HepG2 (cell line): ENCODE results near the gene POLE4. TPM values are rescaled to one million over a fixed set of nuclear protein-coding genes. Genes with fewer than 3 reads are reported as not detected.

Experiments used
- ATAC-seq: fragments of 200-7000 bp; cut with Tn5 transposase; 3 replicates; pipeline ENCODE4 v1.9.1; 2020; ENCODE audit warnings: mild to moderate bottlenecking, moderate library complexity
- BruUV-seq: library from RNA; stranded (reverse); fragments of 400-500 nt; replicated peaks from 2 replicates; lab custom pipeline; 2021; lab: Mats Ljungman, UMichigan
- CTCF ChIA-PET: fragments of 300-600 bp; formaldehyde crosslinking; extraction: SDS; loops from one replicate; lab custom pipeline; 2021; ENCODE audit warnings: low total read pairs, inconsistent platforms, low intra/inter-chr PET ratio; lab: Yijun Ruan, JAX
- POLR2A ChIA-PET: fragments of 350-600 bp; sonication (Branson Sonifier 250); formaldehyde crosslinking; loops from one replicate; lab custom pipeline; 2020; ENCODE audit warnings: antibody characterized with exemption, inconsistent platforms; lab: Yijun Ruan, JAX
- DNase-seq: peaks from one replicate; pipeline ENCODE4 v3.0.0-alpha.2; 2015; ENCODE audit warnings: low spot score
- FAIRE-seq: peaks from 3 replicates; lab custom pipeline; 2011; peaks lifted over from hg19 to GRCh38; lab: Jason Lieb, UNC
- H2AFZ ChIP-seq: one replicate; pipeline ENCODE4 v1.6.1; 2011; ENCODE audit warnings: low read length, inconsistent platforms
- H3K27ac ChIP-seq: fragments of 300-600 bp; 3 replicates; pipeline ENCODE4 v1.8.0; 2011; ENCODE audit warnings: mixed run types, mild to moderate bottlenecking, mixed read lengths, low read length, inconsistent platforms; ENCODE audit not compliant: insufficient read depth; ENCODE audit errors: extremely low read length
- H3K27me3 ChIP-seq, 2 experiments: fragments of 200-600 bp in 1 of 2; 2 replicates in 1 of 2; 3 replicates in 1 of 2; pipeline versions ENCODE4 v1.6.0 to v1.8.0; 2011; ENCODE audit warnings: low read length in 2 of 2, mild to moderate bottlenecking in 2 of 2, moderate library complexity in 2 of 2, inconsistent platforms in 1 of 2; ENCODE audit not compliant: insufficient read depth in 2 of 2, control insufficient read depth in 1 of 2
- H3K36me3 ChIP-seq, 2 experiments: fragments of 200-600 bp in 1 of 2; replicated peaks in 1 of 2; 2 replicates in 1 of 2; 3 replicates in 1 of 2; pipeline versions ENCODE4 v1.5.1 to v1.8.0; 2011; ENCODE audit warnings: low read length in 2 of 2, inconsistent platforms in 1 of 2; ENCODE audit not compliant: insufficient read depth in 2 of 2, control insufficient read depth in 1 of 2
- H3K4me1 ChIP-seq: 2 replicates; pipeline ENCODE4 v1.5.1; 2012; ENCODE audit warnings: low read length, inconsistent platforms; ENCODE audit not compliant: insufficient read depth
- H3K4me2 ChIP-seq: 2 replicates; pipeline ENCODE4 v1.6.0; 2011; ENCODE audit warnings: low read depth, low read length, inconsistent platforms
- H3K4me3 ChIP-seq, 3 experiments: fragments of 200-600 bp in 1 of 3; sonication (generic), shearing (Covaris generic) in 1 of 3; replicated peaks in 1 of 3; 2 replicates each; pipeline ENCODE4 v1.5.1; 2011 to 2016; ENCODE audit warnings: low read length in 3 of 3, inconsistent platforms in 2 of 3, low read depth in 2 of 3, mild to moderate bottlenecking in 2 of 3, control low read depth in 1 of 3, mixed read lengths in 1 of 3; ENCODE audit not compliant: insufficient read depth in 1 of 3
- H3K79me2 ChIP-seq: one replicate; pipeline ENCODE4 v1.6.1; 2011; ENCODE audit warnings: low read length, inconsistent platforms; ENCODE audit not compliant: insufficient read depth
- H3K9ac ChIP-seq: 2 replicates; pipeline ENCODE4 v1.6.0; 2011; ENCODE audit warnings: mild to moderate bottlenecking, low read depth, low read length, inconsistent platforms; ENCODE audit not compliant: insufficient read depth
- H3K9me3 ChIP-seq: 2 replicates; pipeline ENCODE4 v1.5.1; 2012; ENCODE audit warnings: mild to moderate bottlenecking, low read length
- H4K20me1 ChIP-seq: 2 replicates; pipeline ENCODE4 v1.6.0; 2011; ENCODE audit warnings: inconsistent platforms, mild to moderate bottlenecking, low read length, moderate library complexity; ENCODE audit not compliant: insufficient read depth
- ARNTL ChIP-seq: sonication (generic); formaldehyde crosslinking; IDR thresholded peaks from 2 replicates; pipeline ENCODE4 v1.4.0; 2020; ENCODE audit warnings: mild to moderate bottlenecking, missing genetic modification reagents
- CERS6 ChIP-seq: sonication (generic); formaldehyde crosslinking; IDR thresholded peaks from 2 replicates; pipeline ENCODE4 v1.5.0; 2020; ENCODE audit warnings: missing genetic modification reagents
- E2F1 ChIP-seq: sonication (generic); formaldehyde crosslinking; IDR thresholded peaks from 2 replicates; pipeline ENCODE4 v1.5.0; 2020; ENCODE audit warnings: missing genetic modification reagents
- KDM6A ChIP-seq: IDR thresholded peaks from 2 replicates; pipeline ENCODE4 v1.6.1; 2016; ENCODE audit warnings: low read depth
- MAFF ChIP-seq: IDR thresholded peaks from 2 replicates; pipeline ENCODE4 v1.6.1; 2011; ENCODE audit warnings: low read depth, low read length, improper control_type of control experiment
- MAFK ChIP-seq, 2 experiments: IDR thresholded peaks in 1 of 2; conservative IDR thresholded peaks in 1 of 2; 2 replicates each; pipeline ENCODE4 v1.6.1; 2011; ENCODE audit warnings: improper control_type of control experiment in 2 of 2, low read length in 2 of 2
- NKX3-1 ChIP-seq: sonication (generic); formaldehyde crosslinking; IDR thresholded peaks from 2 replicates; pipeline ENCODE4 v1.5.0; 2020; ENCODE audit warnings: missing genetic modification reagents
- STAG1 ChIP-seq: sonication (generic); formaldehyde crosslinking; IDR thresholded peaks from 2 replicates; pipeline ENCODE4 v1.4.0; 2020; ENCODE audit warnings: missing genetic modification reagents
- ZNF256 ChIP-seq: sonication (generic); formaldehyde crosslinking; conservative IDR thresholded peaks from 2 replicates; pipeline ENCODE4 v1.4.0; 2020; ENCODE audit warnings: missing genetic modification reagents
- ZNF556 ChIP-seq: sonication (generic); formaldehyde crosslinking; IDR thresholded peaks from 2 replicates; pipeline ENCODE4 v1.4.0; 2020; ENCODE audit warnings: mild to moderate bottlenecking, missing genetic modification reagents, borderline replicate concordance
- ZNF891 ChIP-seq: sonication (generic); formaldehyde crosslinking; IDR thresholded peaks from 2 replicates; pipeline ENCODE4 v1.5.0; 2020; ENCODE audit warnings: mild to moderate bottlenecking, missing genetic modification reagents
- ZSCAN22 ChIP-seq: sonication (generic); formaldehyde crosslinking; IDR thresholded peaks from 2 replicates; pipeline ENCODE4 v1.4.0; 2020; ENCODE audit warnings: mild to moderate bottlenecking, missing genetic modification reagents
- WGBS: methylation state at CpG from one replicate; pipeline ENCODE4 v1.1.6; 2017; ENCODE audit warnings: low lambda C conversion rate; 5-methylcytosine and 5-hydroxymethylcytosine counted together
- in situ Hi-C: cut with HindIII; loops from 2 replicates; pipeline ENCODE4 v1.10.0; 2017; ENCODE audit warnings: low pct_unique_long_range_greater_than_20kb; ENCODE audit not compliant: extremely low pct_ligation_motif_present
- intact Hi-C: fragments of 100-400 bp; cut with micrococcal nuclease; formaldehyde crosslinking; loops from one replicate; pipeline ENCODE4 v1.10.0; 2022; ENCODE audit not compliant: unreplicated experiment
- polyA plus RNA-seq, 8 experiments: library from polyadenylated mRNA; depleted of rRNA in 3 of 8; stranded (reverse) in 7 of 8; unstranded in 1 of 8; fragments of >200 nt; fragmentation: Illumina TruSeq in 4 of 8; extraction: Trizol in 4 of 8; gene quantifications; 2 replicates each; pipeline versions ENCODE4 v1.2.1 to v1.2.3, GENCODE V29; 2011 to 2016; ENCODE audit warnings: low read depth in 4 of 8, missing spikeins in 1 of 8, mixed read lengths in 1 of 8; ENCODE audit not compliant: insufficient read depth in 1 of 8
- total RNA-seq, 5 experiments: library from RNA; depleted of rRNA; stranded (reverse); fragments of >200 nt; fragmentation: Illumina TruSeq; extraction: Trizol; gene quantifications; 2 replicates each; pipeline ENCODE4 v1.2.3, GENCODE V29; 2016; ENCODE audit warnings: low read depth in 1 of 5
- TF ChIP-seq, protein P1 (sequence below): IDR thresholded peaks from 2 replicates; pipeline ENCODE4 v1.6.1; 2018; ENCODE audit warnings: missing genetic modification reagents, mild to moderate bottlenecking, missing compliant biosample characterization

The POLE4 gene
- total and polyA plus RNA-seq, 2 of the 13 experiments (the other 11 are each of a cell fraction or from before 2014, with no cell fraction given), result 106 to 116 TPM

DNA sequence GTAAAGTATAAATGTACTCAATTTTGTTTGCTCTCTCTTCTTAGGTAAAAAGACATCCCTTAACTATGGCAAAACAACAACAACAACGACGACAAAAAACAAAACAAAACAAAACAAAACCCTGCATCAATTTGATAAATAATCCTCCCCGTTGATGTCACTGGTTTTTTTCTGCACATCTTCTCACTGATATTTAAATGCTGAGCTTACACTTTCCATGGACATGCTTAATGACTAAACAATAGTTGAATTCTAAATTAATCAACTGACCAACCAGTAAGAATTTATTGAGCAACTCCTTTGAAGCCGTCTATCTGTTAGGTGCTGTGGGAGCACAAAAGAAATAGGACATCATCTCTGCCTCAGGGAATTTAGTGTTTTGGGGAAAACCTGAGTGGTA is 20.2 kb upstream of the POLE4 start:
- ChIA-PET CTCF (no interaction called here), POLR2A (interaction anchor here (1.6 to 1.8 kb wide), 2 partner anchors 13 to 21 kb away, joined by 4 to 6 read pairs; no protein-coding TSS in a partner anchor)
- Histone ChIP-seq H3K4me2 (no peak overlapping the region), H3K27me3 (no peaks in the 10 kb centered on the region), H3K27ac (no peak overlapping the region), H3K9me3 (no peaks in the 10 kb centered on the region), H3K9ac (no peak overlapping the region), H2AFZ (no peak overlapping the region), H3K79me2 (peaks cover 3% of the 10 kb centered on the region), H3K4me1 (peaks cover 80% of the 10 kb centered on the region), H4K20me1 (no peaks in the 10 kb centered on the region), H3K4me3 (no peak overlapping the region), H3K36me3 (peaks cover 6 to 9% of the 10 kb centered on the region in 2 experiments)
- in situ Hi-C loops, result no loop called here
- no peak for DNase-seq
- TF ChIP-seq CERS6, result no peak
- TF ChIP-seq, protein P1, sequence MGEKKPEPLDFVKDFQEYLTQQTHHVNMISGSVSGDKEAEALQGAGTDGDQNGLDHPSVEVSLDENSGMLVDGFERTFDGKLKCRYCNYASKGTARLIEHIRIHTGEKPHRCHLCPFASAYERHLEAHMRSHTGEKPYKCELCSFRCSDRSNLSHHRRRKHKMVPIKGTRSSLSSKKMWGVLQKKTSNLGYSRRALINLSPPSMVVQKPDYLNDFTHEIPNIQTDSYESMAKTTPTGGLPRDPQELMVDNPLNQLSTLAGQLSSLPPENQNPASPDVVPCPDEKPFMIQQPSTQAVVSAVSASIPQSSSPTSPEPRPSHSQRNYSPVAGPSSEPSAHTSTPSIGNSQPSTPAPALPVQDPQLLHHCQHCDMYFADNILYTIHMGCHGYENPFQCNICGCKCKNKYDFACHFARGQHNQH (CRISPR knock-in tag), result no peak
- 0 out of 2 replicates have a peak, but pooled peaks have one; percentile 40 for TF ChIP-seq ZSCAN22
- no peak for TF ChIP-seq ZNF891 (CRISPR knock-in tag)
- TF ChIP-seq MAFK (conservative IDR thresholded peaks at IDR 0.05 in 1 of 2, IDR thresholded peaks at IDR 0.05 in 1 of 2; ENCODE audit: low read length in 2 of 2), result peak; percentile 66 to 68
- no peak for TF ChIP-seq ARNTL
- peak; percentile 43 for TF ChIP-seq MAFF
- TF ChIP-seq E2F1 (CRISPR knock-in tag), result no peak
- TF ChIP-seq ZNF256, result no peak
- no peak for TF ChIP-seq KDM6A (CRISPR knock-in tag)
- TF ChIP-seq STAG1 (CRISPR knock-in tag), result no peak
- TF ChIP-seq NKX3-1 (CRISPR knock-in tag), result no peak
- TF ChIP-seq ZNF556 (CRISPR knock-in tag), result no peak
- intact Hi-C loops, result no loop called here
- no TSS peak for BruUV-seq
- WGBS, result 96% methylated on average over 4 of the region's 4 CpGs
- ATAC-seq, result no peak
- no peak for FAIRE-seq
